BJ (cell line): ENCODE measurements around the gene KBTBD7. TPM values are rescaled to one million over a fixed set of nuclear protein-coding genes. Genes with fewer than 3 reads are reported as not detected.

Experiments
- CTCF ChIA-PET: fragments of 350-600 bp; formaldehyde crosslinking; extraction: SDS; loops from one replicate; lab custom pipeline; 2021; ENCODE audit warnings: antibody characterized with exemption, inconsistent platforms; lab: Yijun Ruan, JAX
- POLR2A ChIA-PET: fragments of 300-600 bp; sonication (Branson Sonifier 250); formaldehyde crosslinking; extraction: SDS; loops from one replicate; lab custom pipeline; 2021; ENCODE audit warnings: antibody characterized with exemption; lab: Charles Lee
- DNase-seq: peaks from one replicate; pipeline ENCODE4 v3.0.0-alpha.2; 2011; ENCODE audit warnings: low read depth
- H3K27me3 ChIP-seq: 2 replicates; pipeline ENCODE4 v1.6.0; 2011; ENCODE audit warnings: low read length; ENCODE audit not compliant: control insufficient read depth, insufficient read depth
- H3K36me3 ChIP-seq: 2 replicates; pipeline ENCODE4 v1.5.1; 2011; ENCODE audit warnings: low read length; ENCODE audit not compliant: control insufficient read depth, insufficient read depth
- H3K4me3 ChIP-seq: 2 replicates; pipeline ENCODE4 v1.5.1; 2011; ENCODE audit warnings: low read depth, mild to moderate bottlenecking, control low read depth, low read length
- polyA minus RNA-seq: library from RNA; depleted of rRNA, polyadenylated mRNA; stranded (reverse); fragments of >200 nt; gene quantifications from 2 replicates; pipeline ENCODE4 v1.2.3, GENCODE V29; 2011; rRNA and poly(A)+ RNA removed
- polyA plus RNA-seq: library from polyadenylated mRNA; depleted of rRNA; stranded (reverse); fragments of >200 nt; gene quantifications from 2 replicates; pipeline ENCODE4 v1.2.3, GENCODE V29; 2011; rRNA removed
- TF ChIP-seq, protein P1 (sequence below): IDR thresholded peaks from 2 replicates; pipeline ENCODE4 v1.5.1; 2011; ENCODE audit warnings: low read depth, mild to moderate bottlenecking, control low read depth, inconsistent platforms, low read length, moderate library complexity; ENCODE audit not compliant: insufficient read depth

The KBTBD7 gene, protein sequence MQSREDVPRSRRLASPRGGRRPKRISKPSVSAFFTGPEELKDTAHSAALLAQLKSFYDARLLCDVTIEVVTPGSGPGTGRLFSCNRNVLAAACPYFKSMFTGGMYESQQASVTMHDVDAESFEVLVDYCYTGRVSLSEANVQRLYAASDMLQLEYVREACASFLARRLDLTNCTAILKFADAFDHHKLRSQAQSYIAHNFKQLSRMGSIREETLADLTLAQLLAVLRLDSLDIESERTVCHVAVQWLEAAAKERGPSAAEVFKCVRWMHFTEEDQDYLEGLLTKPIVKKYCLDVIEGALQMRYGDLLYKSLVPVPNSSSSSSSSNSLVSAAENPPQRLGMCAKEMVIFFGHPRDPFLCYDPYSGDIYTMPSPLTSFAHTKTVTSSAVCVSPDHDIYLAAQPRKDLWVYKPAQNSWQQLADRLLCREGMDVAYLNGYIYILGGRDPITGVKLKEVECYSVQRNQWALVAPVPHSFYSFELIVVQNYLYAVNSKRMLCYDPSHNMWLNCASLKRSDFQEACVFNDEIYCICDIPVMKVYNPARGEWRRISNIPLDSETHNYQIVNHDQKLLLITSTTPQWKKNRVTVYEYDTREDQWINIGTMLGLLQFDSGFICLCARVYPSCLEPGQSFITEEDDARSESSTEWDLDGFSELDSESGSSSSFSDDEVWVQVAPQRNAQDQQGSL
- polyA plus RNA-seq: 3.2 and 3.4 TPM in 2 replicates
- polyA minus RNA-seq: 5.5 and 6.7 TPM in 2 replicates

DNA sequence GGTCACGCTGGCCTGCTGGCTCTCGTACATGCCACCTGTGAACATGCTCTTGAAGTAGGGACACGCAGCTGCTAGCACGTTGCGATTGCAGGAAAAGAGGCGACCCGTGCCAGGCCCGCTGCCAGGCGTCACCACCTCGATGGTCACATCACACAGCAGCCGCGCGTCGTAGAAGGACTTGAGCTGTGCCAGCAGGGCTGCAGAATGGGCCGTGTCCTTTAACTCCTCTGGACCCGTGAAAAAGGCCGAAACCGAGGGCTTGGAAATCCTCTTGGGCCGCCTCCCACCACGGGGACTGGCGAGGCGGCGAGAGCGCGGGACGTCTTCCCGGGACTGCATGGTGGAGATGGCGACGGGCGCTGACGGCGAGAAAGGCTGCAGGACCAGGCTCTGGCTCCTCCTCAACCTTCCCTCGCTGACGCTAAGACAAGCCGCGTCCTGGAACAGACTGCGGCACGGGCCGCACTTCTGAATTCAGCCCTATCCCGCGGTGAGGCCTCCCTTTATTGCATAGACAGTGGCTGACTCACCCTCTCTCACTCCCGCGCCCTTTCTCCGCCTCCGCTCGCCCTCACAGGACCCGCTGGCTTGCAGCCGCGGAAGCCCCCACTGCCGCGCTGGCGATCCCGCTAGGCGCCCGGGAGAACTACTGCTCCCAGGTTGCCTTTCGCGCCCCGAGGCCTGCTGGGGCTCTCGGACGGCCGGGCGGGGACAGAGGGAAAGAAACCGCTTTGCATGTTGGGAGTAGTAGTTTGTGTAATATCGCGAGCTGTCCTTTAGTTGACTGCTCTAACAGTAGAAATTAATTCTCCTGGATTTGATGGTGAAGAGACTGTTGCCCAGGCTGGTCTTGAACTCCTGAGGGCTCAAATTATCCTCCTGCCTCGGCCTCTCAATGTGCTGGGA lies at the start of gene KBTBD7:
Gene KBTBD7 (minus strand): TSS at position 651 of the 906 bp plus-strand sequence. CDS start 312 bp downstream, at position 339.
- peak; percentile 85 for DNase-seq
- Histone ChIP-seq H3K36me3 (no peaks in the 10 kb centered on the region), H3K4me3 (peak within 1 kb of the TSS; percentile 56), H3K27me3 (no peaks in the 10 kb centered on the region)
- POLR2A ChIA-PET: interaction anchor here (0.6 to 0.7 kb wide), 2 partner anchors 131 to 137 kb away, joined by 3 to 4 read pairs; no protein-coding TSS in a partner anchor
- TF ChIP-seq, protein P1, sequence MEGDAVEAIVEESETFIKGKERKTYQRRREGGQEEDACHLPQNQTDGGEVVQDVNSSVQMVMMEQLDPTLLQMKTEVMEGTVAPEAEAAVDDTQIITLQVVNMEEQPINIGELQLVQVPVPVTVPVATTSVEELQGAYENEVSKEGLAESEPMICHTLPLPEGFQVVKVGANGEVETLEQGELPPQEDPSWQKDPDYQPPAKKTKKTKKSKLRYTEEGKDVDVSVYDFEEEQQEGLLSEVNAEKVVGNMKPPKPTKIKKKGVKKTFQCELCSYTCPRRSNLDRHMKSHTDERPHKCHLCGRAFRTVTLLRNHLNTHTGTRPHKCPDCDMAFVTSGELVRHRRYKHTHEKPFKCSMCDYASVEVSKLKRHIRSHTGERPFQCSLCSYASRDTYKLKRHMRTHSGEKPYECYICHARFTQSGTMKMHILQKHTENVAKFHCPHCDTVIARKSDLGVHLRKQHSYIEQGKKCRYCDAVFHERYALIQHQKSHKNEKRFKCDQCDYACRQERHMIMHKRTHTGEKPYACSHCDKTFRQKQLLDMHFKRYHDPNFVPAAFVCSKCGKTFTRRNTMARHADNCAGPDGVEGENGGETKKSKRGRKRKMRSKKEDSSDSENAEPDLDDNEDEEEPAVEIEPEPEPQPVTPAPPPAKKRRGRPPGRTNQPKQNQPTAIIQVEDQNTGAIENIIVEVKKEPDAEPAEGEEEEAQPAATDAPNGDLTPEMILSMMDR: no peak
- CTCF ChIA-PET: no interaction called here

DNA sequence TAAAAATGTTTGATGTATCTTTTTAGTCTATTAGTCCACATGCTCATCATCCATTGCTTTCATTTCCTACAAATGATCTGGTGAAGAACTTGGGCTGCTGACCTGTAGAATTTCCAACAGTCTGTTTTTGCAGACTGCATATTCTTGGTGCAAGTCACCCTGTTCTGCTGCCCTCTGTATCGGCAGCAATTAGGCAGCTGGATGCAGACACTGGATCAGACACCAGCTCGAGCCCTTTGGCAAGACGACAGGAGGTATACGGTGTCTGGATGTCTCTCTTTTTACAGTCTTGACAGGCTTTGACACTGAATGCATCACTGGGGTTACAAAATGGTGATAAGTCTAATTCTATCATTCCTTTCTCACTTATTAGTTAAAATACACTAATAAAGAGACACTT lies 47.3 kb upstream of the KBTBD7 start:
- TF ChIP-seq, protein P1: no peak
- Histone ChIP-seq H3K36me3 (peaks cover 1% of the 10 kb centered on the region; the same call in 1 of the 2 replicates), H3K4me3 (no peak overlapping the region), H3K27me3 (no peaks in the 10 kb centered on the region)
- no peak for DNase-seq
- ChIA-PET POLR2A (no interaction called here), CTCF (no interaction called here)

DNA sequence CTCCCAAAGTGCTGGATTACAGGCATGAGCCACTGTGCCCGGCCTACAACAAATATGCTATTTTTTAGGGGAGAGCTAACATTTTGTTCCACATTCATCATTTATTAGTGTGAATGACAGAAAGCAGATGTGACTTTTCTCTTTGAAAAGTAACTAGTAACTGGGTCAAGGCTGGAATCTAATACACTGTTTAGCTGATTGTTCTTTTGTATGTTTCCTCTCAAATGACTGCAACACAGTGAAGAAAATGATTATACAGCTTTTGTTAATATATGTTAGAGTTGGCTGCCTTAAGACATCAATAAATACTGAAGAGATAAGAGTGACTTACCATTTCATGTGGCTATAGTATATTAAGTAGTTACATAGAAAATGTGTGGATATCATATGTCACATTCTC lies 42.0 kb upstream of the KBTBD7 start:
- Histone ChIP-seq H3K4me3 (no peak overlapping the region), H3K27me3 (no peaks in the 10 kb centered on the region), H3K36me3 (peaks cover 3% of the 10 kb centered on the region)
- TF ChIP-seq, protein P1: no peak
- CTCF ChIA-PET: interaction anchor here (0.6 to 1.2 kb wide), 2 partner anchors 11 to 37 kb away, joined by 3 to 5 read pairs; no protein-coding TSS in a partner anchor
- POLR2A ChIA-PET: no interaction called here
- no peak for DNase-seq

DNA sequence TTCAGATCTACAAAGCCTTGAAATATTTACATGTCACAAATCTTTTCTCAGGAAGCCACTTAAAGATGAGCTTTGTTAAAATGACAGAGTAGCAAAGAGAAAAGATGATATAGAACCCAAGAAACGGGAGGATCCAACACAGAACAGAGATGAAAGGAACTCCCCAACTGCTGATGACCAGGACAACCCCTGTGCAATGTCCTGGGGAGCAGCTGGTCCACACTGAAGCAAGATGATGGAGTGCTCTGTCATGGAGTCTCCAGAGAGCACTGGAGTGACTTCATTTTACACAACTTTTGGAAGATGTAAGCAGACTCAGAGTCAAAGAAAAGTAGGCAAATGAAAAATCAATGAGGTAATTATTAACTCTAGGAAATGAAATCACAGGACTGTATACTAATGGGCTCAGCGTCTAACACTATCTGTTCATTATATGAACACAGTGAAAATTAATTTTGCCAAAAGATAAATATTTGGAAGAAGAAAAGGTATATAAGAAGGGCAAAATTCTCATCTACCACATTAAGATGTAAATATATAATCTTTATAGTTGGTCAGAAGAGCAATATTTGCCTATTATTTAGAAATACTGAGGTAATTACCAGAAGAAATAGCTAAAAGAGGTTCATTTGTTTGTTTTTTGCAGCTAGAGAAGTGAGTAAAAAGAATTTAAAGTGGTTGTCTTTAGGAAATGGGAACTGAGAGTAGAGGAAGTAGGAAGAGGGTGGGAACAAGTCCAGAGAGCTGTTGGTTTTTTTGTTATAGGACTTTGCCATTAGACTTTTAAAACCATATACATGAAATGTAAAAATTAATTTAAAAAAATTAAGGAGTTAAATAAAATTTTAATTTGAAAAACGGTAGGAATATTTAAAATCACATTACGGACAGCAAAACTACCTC lies 38.5 kb upstream of the KBTBD7 start:
- TF ChIP-seq, protein P1: no peak
- DNase-seq: no peak
- no peak overlapping the region for H3K4me3 ChIP-seq
- ChIA-PET POLR2A (no interaction called here), CTCF (interaction anchor here (0.6 to 2.6 kb wide), 3 partner anchors 11 to 160 kb away, joined by 3 to 12 read pairs (median 4); no protein-coding TSS in a partner anchor)
- peaks cover 1% of the 10 kb centered on the region for H3K36me3 ChIP-seq
- no peaks in the 10 kb centered on the region for H3K27me3 ChIP-seq
